ENCODE data around the gene ADARB1.

Gene ADARB1

DNA sequence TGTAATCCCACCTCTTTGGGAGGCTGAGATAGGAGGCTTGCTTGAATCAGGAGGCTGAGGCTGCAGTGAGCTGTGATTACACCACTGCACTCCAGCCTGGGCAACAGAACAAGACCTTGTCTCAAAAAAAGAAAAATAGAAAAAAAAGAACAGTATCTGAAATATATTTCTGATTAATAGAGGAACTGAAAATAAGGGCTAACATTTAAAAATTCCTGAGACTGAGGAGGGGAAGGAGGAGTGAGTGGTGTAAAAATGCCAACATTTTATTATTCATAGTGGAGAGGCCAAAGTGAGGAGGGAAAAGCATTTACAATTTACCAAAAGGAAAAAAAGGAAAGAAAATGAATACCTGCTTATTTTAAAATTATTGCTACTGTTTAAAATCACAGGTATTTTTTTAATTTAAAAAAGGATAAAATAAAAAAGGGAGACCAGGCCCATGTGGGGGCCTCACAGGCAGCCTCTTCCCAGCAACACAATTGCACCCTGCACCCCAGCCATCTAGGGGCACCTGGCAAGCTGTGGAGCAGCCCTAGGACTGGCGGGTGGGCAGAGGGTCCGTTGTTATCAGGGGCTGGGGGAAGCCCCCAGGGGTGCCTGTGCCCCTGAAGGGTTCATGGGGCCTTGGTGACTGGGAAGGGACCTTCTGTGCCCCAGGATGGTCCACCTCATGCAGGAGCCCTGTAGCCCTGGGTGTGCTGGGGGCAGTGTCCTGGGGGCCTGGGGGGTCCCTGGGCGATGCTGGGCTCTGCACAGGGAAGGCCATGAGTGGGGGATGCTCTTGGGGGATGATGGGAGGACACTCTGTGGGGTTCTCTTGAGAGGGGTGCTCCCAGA, 34.8 kb upstream of the ADARB1 start:
- DNase-seq, result no peak

DNA sequence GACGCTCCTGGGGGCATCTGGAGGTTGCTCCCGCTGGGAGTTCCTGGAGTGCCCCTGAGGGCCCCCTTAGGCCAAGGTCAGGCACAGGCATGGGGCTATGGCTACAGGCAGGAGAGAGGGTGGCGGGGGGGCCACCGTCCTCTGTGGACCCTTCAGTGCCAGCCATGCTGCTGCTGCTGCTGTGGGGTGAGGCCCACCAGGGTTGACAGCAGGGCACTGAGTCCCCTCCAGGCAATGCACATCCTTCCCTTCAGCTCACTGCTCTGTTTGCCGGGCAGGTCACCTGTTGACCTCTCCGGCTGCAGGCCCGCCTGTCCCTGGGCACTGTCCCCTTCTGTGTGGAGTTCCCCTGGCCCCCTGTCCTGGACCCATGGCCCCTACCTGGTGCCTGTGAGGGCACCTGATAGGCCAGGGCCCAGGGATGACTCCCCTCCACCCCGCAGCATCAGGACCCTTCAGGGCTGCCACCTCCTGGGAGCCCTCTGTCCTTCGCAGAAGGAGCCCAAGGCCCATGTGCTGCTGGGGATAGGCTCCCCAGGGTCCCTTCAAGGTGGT, 34.1 kb upstream of the ADARB1 start:
- no peak for DNase-seq

DNA sequence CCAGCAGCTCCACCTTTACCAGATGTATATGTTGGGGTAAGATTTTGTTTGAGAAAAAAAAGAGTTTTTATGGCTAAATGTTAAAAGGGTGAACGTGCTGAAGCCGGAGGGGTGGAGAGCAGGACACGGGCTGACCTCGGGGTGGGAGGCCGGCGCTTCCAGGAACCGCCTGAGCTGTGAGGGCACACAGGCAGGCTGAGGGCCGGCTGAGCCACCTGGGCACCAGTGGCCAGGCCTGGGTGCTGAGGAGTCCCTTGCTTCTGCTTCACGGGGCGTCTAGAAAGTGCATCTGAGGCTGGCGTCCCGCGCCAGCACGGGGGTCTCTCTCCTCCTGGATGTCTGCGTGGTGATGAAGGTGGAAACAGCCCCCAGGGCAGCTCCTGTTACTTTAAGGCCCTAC, 33.6 kb upstream of the ADARB1 start:
- no peak for DNase-seq

DNA sequence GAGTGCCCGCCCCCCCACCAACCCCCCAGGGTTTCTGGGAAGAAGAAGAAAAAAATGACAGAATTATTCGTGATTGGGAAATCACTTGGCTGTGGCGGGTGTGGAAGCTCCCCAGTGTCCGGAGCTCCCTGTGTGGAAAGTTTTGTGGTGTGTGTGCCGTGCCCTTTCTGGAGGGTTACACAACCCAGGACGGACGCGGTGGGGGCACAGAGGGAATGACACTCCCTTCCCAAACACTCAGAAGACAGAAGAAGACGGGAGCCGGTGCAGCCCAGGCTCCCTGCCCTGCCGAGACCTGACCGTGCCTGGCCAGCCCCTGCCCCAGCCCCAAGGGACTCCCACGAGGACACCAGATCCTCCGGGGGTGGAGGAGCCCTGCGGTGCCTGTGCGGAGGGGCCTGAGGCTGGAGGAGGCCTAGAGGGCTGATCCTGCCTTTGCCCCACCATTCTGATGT, 33.0 kb upstream of the ADARB1 start:
- DNase-seq, result no peak

DNA sequence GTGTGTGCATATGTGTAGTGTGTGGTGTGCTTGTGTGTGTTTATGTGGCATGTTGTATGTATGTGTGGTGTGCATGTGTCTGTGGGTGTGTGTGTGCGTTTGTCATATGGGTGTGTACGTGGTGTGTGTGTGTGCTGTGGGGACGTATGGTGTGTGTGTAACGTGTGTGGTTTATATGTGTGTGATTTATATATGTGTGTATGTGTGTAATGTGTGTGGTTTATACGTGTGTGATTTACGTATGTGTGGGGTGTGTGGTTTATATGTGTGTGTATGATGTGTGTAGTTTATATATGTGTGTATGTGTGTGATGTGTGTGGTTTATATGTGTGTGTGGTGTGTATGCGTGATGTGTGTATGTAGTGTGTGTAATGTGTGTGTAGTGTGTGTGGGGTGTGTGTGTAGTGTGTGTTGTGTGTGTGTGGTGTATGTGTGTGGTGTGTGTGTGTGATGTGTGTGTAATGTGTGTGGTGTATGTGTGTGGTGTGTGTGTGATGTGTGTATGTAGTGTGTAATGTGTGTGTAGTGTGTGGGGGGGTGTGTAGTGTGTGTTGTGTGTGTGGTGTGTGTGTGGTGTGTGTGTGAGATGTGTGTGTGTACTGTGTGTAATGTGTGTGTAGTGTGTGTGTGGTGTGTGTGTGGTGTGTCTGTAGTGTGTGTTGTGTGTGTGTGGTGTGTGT, 32.3 kb upstream of the ADARB1 start:
- DNase-seq, result no peak

DNA sequence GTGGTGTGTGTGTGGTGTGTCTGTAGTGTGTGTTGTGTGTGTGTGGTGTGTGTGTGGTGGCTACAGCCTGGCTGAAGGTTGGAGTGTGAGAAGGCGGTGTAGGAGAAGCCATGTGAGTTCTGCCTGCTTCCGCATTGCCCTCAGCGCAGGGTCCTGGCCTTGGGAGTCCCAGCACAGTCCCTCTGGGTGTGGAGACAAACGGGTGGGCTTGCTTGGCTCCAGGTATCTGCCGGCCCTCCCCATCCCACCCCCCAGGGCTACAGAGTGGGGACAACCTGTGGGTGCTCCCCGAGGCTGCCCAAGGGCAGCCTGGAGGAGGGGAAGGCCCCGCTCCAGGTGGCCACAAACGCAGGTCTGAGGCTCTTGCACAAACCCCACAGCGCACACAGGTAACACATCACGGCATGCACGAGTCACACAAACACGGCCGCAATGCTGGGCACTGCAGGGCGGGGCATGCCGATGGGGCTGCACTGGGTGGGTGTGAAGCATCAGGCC, 31.7 kb upstream of the ADARB1 start:
- DNase-seq, result no peak

DNA sequence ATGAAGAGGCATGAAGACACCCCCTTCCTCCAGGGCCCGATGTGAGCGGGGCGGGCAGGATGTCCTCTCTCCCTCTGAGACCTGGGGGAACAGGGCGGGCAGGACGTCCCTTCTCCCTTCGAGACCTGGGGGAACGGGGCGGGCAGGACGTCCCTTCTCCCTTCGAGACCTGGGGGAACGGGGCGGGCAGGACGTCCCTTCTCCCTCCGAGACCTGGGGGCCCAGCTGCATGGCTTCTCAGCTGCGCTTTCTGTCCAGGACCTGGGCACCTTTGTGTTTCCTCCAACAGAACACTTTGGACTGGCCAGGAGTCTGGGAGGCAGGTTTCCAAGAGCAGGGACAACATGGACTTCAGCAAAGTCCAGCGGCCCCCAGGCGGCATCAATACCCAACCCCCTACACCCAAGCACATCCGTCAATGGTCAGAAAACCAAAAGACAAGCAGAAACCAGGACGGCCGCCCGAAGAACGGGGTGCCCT, 30.8 kb upstream of the ADARB1 start:
- DNase-seq, result no peak

DNA sequence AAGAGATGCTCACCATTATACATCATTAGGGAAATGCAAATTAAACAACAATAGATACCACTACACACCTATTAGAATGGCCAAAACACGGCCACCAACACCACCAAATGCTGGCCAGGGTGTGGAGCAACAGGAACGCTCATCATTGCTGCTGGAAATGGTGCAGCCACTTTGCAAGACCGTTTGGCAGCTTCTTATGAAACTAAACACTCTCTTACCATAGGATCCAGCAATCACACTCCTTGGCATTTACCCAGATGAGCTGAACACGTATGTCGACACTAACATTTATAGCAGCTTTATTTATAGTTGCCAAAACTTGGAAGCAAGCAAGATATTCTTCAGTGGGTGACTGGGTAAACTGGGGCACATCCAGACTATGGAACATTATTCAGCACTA, 28.9 kb upstream of the ADARB1 start:
- no peak for DNase-seq

DNA sequence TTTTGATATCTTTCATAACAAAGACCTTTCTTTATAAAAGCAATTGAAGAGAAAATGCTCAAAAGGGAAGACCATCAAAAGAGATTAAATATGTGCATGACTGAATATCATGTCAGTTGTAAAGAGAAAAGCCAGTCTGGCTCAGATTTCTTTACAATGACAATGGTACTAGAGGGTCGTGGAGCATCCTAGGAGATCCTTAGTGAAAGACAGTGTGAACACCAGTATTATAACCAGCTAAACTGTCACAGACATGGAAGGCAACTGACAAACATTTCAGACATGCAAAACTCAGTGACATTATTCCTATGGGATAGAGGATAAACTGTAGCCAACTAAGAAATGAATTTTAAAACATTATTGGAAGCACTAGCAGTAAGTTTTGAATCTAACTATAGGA, 27.1 kb upstream of the ADARB1 start:
- no peak for DNase-seq

DNA sequence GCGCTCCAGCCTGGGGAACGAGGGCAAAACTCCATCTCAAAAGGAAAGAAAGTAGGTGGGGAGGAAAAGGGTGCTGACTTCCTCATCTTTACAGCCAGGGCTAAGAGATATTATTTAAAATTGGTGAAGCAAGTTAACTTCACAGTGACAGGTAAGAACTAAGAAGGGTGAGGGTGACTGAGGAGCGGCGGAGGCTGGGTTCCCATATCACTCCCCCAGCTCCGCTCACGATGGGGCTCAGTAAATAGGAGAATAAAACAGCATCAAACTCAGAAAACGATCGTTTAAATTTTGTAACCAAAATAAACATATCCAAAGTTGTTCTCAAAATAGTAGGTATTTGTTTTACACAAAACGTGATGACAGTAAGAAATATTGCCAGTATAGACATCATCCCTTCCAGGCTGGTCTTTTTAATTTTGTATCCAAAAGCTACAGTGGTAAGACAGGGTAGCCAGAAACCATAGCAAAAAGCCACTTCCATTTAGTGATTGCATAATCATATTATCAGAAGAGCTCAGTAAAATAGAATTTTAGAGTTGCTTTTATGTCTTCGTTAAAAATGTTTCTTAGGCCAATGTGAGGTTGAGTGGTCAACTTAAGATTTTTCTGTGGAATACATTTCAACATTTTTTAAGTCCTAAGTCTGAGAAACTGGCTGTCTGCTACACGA, 26.2 kb upstream of the ADARB1 start:
- no peak for DNase-seq

DNA sequence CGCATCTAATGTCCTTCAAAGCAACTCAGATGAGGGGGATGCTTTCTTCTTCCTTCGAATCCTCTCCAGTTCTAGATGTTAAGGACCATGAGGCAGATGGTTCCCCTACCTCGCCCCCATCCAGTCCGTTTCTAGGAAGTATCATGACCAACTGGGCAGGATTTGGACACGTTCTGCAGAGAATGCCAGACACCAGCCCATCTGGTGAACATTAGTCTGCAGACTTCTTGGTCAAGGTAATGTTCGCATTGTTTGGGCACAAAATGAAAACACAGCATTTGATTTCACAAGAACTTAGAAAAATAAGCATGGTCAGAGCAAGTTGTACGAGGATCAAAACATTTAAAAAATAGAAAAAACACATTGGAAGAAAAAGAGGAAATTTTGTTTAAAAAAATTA, 25.4 kb upstream of the ADARB1 start:
- no peak for DNase-seq

DNA sequence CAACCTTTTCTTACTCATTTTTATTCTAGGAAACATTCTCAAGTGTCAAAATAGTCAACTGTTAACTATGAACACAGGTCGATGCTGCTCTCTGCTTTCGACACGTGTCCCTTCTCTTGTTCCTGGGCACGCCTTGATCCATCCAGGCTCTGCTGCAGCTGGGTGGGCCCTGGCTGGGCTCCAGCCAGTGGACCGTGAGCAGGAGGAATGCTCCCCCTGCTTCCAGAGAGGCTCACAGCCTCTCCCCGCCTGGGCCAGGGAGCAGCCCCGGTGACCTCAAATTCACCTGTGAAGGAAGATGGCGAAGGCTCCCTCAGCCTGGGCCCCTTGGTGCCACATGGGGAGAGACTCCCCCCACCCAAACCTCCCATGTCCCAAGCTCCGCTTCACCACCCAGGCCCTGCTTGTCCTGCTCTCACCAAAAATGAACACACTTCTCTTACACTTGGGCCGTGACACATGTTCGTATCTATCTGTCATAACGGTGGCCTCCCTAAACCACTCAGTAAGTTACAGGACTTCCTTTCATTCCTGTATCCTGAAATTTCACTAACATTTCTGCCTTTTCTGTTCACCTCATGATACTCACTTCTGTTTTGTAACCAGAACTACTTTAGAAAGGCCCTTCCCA, 24.6 kb upstream of the ADARB1 start:
- DNase-seq, result no peak

DNA sequence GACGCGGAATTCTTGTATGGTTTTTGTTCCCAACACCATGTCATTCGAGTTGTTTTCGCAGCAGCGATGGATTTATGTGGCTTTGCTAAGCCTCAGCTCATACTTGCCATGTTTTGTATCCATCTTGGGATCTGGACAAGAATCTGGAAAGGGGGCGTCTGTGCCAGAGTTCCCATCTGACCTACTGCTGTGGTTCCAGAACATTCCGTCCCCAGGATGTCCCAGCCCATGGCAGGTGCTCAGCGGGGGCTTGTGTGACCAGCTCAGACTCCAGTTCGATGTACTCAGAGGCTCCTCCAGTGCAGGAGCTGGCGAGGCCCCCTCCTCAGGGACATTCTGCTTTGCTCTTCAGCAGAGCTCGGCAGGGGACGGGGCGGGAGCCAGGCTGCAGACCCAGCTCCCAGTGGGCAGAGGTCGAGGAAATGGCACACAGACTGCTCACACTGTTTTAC, 24.0 kb upstream of the ADARB1 start:
- DNase-seq, result no peak

DNA sequence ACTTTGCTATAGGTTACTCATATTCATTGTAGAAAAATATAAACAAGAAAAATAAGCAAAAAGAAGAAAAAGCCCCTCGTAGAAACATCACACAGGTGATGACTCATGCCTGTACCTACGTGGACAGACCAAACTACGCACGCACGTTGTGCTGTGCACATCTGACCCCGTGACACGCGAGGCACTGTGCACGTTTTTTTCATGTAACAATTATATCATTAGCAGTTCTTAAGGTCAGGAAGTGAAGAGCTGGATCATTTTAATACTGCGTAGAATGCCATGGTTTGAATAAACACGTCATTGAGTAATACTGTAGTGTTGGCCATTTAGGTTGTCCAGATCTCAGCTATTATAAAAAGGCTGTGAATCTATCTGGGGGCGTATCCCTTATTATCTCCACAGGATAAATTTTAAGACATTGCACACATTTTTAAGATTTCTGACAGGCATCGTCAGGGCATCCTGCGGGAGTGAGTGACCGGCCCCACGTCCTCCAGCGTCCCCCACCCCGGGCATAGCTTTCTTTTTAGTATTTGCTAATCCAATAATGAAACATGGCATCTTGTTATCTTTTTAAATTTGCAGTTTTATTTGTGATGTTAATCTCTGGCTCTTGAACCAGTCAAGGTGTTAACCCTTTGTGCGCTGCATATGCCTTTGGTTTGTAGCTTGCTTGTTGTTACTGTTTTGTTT, 23.4 kb upstream of the ADARB1 start:
- DNase-seq, result no peak

DNA sequence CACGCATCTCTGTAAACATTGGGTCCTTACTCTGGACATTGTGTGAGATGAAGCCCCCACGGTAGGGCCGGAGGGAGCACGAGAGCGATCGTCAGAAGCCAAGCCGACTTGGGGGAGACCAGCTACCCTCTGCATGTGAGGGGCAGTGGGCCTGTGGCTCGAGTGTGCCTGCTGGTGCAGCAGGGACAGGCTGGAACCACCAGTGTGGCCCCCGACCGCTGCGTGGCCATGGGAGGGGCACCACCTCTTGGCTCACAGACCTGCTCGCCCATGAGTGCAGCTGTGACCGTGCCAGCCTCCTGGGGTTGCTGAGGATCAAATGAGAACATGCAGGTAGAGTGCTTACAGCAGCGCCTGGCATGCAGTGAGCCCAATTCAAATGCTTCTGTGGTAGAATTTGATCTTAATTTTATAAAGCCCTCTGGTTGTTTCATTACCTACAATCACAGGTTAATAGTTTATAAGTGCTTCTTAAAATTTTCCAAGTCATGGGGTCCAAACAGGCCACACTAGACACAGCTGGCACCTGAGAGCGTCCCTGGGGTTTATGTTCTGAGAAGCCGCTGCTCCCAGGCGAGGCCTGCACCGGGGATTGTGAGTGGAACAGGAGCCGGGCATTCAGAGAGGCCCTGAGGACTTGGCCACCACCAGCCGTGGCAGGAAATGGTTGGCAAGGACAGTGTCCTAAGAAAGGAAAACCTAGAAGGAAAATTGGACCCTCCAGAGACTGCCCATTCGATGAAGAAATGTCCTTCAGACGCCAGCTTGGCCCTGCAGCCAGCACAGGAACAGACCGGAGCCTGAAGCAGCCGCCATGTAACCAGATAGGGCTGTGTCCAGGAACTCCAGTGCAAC, 22.6 kb upstream of the ADARB1 start:
- no peak for DNase-seq

DNA sequence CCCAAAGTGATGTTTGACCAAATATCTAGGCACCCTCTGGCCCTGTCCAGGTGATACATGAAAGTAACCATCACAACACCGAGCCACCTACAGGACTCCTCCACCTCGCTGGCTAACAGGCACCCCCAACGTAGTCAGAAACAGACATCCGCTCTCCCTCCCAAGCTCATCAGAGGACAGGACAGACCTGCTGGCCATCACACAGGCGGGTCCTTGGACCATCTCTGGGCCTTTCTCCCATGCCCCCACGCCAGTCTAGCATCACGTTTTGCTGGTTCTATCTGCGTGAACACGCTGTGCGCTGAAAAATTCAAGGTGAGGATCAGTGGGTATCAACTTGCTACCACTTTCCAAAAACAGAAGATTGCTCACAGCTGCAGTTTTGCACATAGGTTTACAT, 21.4 kb upstream of the ADARB1 start:
- no peak for DNase-seq

DNA sequence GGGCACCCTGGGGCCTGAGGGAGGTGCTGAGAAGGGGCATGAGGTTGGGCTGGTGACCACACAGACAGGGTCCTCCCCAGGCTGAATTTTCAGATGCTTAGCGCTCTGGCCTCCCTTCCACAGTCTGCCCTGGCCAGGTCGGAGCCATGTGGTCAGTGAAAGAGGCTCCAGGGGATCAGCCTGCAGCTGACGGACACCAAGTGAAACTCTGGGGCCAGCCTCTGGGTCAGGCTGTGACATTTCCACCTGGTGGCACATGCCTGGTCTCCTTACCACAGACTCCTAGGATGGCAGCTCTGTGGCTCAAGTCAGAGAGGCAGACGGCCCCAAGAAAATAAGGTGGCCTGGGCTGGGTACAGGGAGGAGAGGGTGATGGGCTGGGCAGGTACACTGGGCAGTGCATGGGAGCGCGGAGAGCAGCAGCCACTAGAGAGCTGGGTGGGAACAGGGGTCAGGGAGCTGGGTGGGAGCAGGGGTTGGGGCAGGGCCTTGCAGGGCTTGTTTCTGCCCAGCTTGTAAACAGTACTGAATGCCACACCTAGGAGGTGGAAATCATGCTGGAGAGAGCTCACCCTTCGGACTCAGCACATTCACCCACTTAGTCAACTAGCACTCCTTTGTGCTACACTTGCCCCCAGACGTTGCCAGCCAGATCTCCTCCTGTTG, 20.7 kb upstream of the ADARB1 start:
- no peak for DNase-seq

DNA sequence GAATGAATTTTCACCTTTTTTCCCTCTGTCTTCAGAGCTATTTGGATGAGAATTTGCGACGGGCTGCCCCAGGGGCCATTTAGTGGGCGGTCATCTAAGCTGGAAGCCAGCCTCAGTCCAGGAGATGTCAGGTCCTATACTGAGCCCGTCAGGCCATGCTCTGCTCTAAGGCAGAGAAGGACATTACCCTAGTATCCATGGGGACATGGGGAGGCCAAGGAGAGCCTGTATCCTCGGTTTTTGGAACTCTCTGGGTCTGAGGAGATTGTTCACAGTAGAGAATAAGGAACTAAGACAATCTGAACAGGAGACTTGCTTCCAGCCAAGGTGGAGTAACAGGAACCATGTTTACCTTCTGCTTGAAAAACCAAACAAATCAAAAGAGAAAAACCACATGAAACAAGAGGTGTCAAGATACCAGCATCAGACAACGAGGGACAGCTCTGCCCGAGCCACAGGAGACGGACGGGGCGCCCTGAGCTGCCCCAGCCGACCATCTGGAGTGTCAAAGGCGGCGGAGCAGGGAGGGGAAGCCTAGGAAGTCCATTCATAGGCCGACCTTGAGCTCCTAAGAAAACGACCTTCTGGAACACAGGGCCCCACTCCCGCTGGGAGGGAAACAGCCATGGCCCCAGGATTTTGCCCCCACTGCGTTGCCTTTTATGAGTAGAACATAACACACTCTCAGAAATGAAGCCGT, 20.0 kb upstream of the ADARB1 start:
- DNase-seq, result no peak

DNA sequence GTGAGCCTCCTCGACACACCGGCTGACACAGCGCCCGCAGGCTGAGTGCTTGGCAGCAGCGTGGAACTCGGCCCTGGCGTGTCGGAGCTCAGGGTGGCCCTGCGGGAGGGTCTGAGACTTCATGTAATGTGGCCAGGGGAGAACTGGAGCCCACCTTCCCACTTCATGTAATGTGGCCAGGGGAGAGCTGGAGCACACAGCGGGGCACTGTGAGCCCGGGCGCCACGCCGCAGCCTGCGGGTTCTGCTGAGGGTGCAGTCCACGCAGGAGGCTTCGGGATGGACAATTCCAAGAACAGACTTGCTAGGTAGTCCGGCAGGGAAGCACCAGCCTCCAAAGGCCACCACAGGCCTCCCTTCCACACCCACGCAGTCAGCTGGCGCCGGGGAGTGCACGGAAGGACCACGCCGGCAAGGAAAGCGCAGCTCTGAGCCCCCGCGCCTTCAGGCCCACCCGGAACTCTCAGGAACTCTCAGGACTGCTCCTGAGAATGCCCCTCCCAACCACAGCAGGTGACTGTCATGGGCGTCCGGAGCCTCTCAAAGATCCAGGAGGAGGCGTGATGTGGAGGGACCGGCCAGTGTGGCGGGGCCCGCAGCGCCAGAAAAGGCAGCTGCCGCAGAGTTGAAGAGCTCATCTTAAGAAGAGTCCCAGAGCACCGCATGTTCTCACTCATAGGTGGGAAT, 19.3 kb upstream of the ADARB1 start:
- DNase-seq, result no peak

Data from NCI-H524 treated with DMSO at 0.1 percent for 48 hours (cell line).